K562 (cell line): Measurements from ENCODE around the gene NEU1. TPM values are rescaled to one million over a fixed set of nuclear protein-coding genes. Genes with fewer than 3 reads are reported as not detected.

Source experiments
- BMI1 ChIP-seq: fragments of 150-350 bp; IDR thresholded peaks from 2 replicates; pipeline ENCODE4 v1.6.1; 2014; ENCODE audit warnings: low read length
- GABPB1 ChIP-seq: sonication (generic); formaldehyde crosslinking; IDR thresholded peaks from 2 replicates; pipeline ENCODE4 v1.8.0; 2022; ENCODE audit warnings: mild to moderate bottlenecking, missing genetic modification reagents
- HNRNPH1 ChIP-seq: fragments of 200-400 bp; formaldehyde crosslinking; optimal IDR thresholded peaks from 2 replicates; pipeline ENCODE3; 2017; ENCODE audit warnings: low read depth, mild to moderate bottlenecking, low read length, moderate library complexity
- HOXB6 ChIP-seq: fragments of 250-450 bp; sonication (Bioruptor Pico); IDR thresholded peaks from 2 replicates; pipeline ENCODE4 v1.5.1; 2022; ENCODE audit warnings: mild to moderate bottlenecking, borderline replicate concordance
- KLF10 ChIP-seq: fragments of 250-450 bp; sonication (Bioruptor Pico); IDR thresholded peaks from 2 replicates; pipeline ENCODE4 v1.6.1; 2021; ENCODE audit warnings: matching md5 sums
- MAFK ChIP-seq: IDR thresholded peaks from 2 replicates; pipeline ENCODE4 v1.6.1; 2011; ENCODE audit warnings: low read length, improper control_type of control experiment
- MEIS2 ChIP-seq: fragments of 450-650 bp; IDR thresholded peaks from 2 replicates; pipeline ENCODE4 v1.6.1; 2014; ENCODE audit warnings: mild to moderate bottlenecking; ENCODE audit not compliant: partially characterized antibody
- NFATC3 ChIP-seq: fragments of 450-650 bp; IDR thresholded peaks from 2 replicates; pipeline ENCODE4 v1.6.1; 2017; ENCODE audit warnings: mild to moderate bottlenecking
- POLR2AphosphoS2 ChIP-seq: IDR thresholded peaks from 2 replicates; pipeline ENCODE4 v1.6.1; 2012; ENCODE audit warnings: low read length, improper control_type of control experiment
- POLR2G ChIP-seq: fragments of 200-400 bp; formaldehyde crosslinking; IDR thresholded peaks from 2 replicates; pipeline ENCODE4 v1.6.1; 2017; ENCODE audit warnings: low read depth, mild to moderate bottlenecking, antibody characterized with exemption, low read length, moderate library complexity
- PTTG1 ChIP-seq: fragments of 450-650 bp; IDR thresholded peaks from 2 replicates; pipeline ENCODE4 v1.6.1; 2016; ENCODE audit warnings: low read depth, mild to moderate bottlenecking, missing genetic modification characterization, missing compliant biosample characterization
- ZNF133 ChIP-seq: fragments of 250-450 bp; sonication (Bioruptor Pico); IDR thresholded peaks from 2 replicates; pipeline ENCODE4 v1.4.0; 2020; ENCODE audit warnings: mild to moderate bottlenecking
- ZNF134 ChIP-seq: fragments of 250-450 bp; sonication (Bioruptor Pico); conservative IDR thresholded peaks from 2 replicates; pipeline ENCODE4 v1.4.0; 2020
- ZNF444 ChIP-seq: fragments of 250-450 bp; sonication (Bioruptor Pico); IDR thresholded peaks from 2 replicates; pipeline ENCODE4 v1.4.0; 2020; ENCODE audit warnings: mild to moderate bottlenecking, moderate library complexity
- ZNF512 ChIP-seq: IDR thresholded peaks from 2 replicates; pipeline ENCODE4 v1.6.1; 2016; ENCODE audit warnings: missing genetic modification characterization, missing compliant biosample characterization
- polyA plus RNA-seq, 8 experiments: library from polyadenylated mRNA; depleted of rRNA in 4 of 8; stranded (reverse) in 5 of 8; unstranded in 3 of 8; fragments of >200 nt; fragmentation: Nextera tagmentation in 2 of 8; fragmentation: Illumina TruSeq in 1 of 8; extraction: Ambion mirVana in 2 of 8; extraction: Trizol in 1 of 8; gene quantifications; 2 replicates each; pipeline versions ENCODE4 v1.2.1 to v1.2.3, GENCODE V29; 2011 to 2014; ENCODE audit warnings: inconsistent platforms in 1 of 8, missing spikeins in 1 of 8
- total RNA-seq, 7 experiments: library from RNA; depleted of rRNA in 6 of 7; stranded (reverse); fragments of >200 nt in 6 of 7; fragmentation: Illumina TruSeq in 2 of 7; extraction: Trizol in 2 of 7; gene quantifications; 2 replicates each; pipeline versions ENCODE4 v1.2.1 to v1.2.3, GENCODE V29; 2011 to 2021; ENCODE audit warnings: low replicate concordance in 1 of 7
- TF ChIP-seq, protein P1 (sequence below): fragments of 250-450 bp; sonication (Bioruptor Pico); IDR thresholded peaks from 2 replicates; pipeline ENCODE4 v1.8.0; 2022; ENCODE audit warnings: moderate library complexity, mild to moderate bottlenecking, inconsistent platforms
- TF ChIP-seq, protein P2 (sequence below): fragments of 250-450 bp; sonication (Bioruptor Pico); IDR thresholded peaks from 2 replicates; pipeline ENCODE4 v1.4.0; 2020; ENCODE audit warnings: mild to moderate bottlenecking
- TF ChIP-seq, protein P3 (sequence below): fragments of 450-650 bp; IDR thresholded peaks from 2 replicates; pipeline ENCODE4 v1.6.1; 2014; ENCODE audit warnings: low read depth, mild to moderate bottlenecking, moderate library complexity, borderline replicate concordance

Gene NEU1
- total and polyA plus RNA-seq, 9 of the 15 experiments (the other 6 are each of a cell fraction or from before 2014, with no cell fraction given), result 14.8 to 67.8 (median 51.0) TPM

GRCh38 chr6:31827286-31828079 is 35.1 kb downstream of the NEU1 start, which contains the start of gene HSPA1B (continued):
- TF ChIP-seq, protein P1, sequence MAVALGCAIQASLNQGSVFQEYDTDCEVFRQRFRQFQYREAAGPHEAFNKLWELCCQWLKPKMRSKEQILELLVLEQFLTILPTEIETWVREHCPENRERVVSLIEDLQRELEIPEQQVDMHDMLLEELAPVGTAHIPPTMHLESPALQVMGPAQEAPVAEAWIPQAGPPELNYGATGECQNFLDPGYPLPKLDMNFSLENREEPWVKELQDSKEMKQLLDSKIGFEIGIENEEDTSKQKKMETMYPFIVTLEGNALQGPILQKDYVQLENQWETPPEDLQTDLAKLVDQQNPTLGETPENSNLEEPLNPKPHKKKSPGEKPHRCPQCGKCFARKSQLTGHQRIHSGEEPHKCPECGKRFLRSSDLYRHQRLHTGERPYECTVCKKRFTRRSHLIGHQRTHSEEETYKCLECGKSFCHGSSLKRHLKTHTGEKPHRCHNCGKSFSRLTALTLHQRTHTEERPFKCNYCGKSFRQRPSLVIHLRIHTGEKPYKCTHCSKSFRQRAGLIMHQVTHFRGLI (CRISPR knock-in tag), result no peak
- peak; percentile 90; the same call in 1 of the 2 replicates for TF ChIP-seq ZNF133 (CRISPR knock-in tag)
- peak; percentile 99 for TF ChIP-seq POLR2G
- peak; percentile 40; the same call in 1 of the 2 replicates for TF ChIP-seq ZNF134 (CRISPR knock-in tag)
- TF ChIP-seq HNRNPH1, result no peak
- 0 out of 2 replicates have a peak, but pooled peaks have one; percentile 46 for TF ChIP-seq HOXB6 (CRISPR knock-in tag)
- TF ChIP-seq NFATC3, result no peak
- TF ChIP-seq MEIS2, result no peak
- peak; percentile 76 for TF ChIP-seq BMI1
- TF ChIP-seq, protein P2, sequence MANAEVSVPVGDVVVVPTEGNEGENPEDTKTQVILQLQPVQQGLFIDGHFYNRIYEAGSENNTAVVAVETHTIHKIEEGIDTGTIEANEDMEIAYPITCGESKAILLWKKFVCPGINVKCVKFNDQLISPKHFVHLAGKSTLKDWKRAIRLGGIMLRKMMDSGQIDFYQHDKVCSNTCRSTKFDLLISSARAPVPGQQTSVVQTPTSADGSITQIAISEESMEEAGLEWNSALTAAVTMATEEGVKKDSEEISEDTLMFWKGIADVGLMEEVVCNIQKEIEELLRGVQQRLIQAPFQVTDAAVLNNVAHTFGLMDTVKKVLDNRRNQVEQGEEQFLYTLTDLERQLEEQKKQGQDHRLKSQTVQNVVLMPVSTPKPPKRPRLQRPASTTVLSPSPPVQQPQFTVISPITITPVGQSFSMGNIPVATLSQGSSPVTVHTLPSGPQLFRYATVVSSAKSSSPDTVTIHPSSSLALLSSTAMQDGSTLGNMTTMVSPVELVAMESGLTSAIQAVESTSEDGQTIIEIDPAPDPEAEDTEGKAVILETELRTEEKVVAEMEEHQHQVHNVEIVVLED (CRISPR knock-in tag), result no peak
- TF ChIP-seq KLF10, result no peak
- no peak; the same call in 1 of the 2 replicates for TF ChIP-seq MAFK
- TF ChIP-seq PTTG1, result no peak
- TF ChIP-seq, protein P3, sequence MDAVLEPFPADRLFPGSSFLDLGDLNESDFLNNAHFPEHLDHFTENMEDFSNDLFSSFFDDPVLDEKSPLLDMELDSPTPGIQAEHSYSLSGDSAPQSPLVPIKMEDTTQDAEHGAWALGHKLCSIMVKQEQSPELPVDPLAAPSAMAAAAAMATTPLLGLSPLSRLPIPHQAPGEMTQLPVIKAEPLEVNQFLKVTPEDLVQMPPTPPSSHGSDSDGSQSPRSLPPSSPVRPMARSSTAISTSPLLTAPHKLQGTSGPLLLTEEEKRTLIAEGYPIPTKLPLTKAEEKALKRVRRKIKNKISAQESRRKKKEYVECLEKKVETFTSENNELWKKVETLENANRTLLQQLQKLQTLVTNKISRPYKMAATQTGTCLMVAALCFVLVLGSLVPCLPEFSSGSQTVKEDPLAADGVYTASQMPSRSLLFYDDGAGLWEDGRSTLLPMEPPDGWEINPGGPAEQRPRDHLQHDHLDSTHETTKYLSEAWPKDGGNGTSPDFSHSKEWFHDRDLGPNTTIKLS, result no peak
- peak; percentile 99 for TF ChIP-seq POLR2AphosphoS2
- TF ChIP-seq ZNF444 (CRISPR knock-in tag), result no peak
- TF ChIP-seq GABPB1 (CRISPR knock-in tag), result peak; percentile 81
- no peak for TF ChIP-seq ZNF512 (tag)
